ENCODE data around the gene WWC1. TPM values are rescaled to one million over a fixed set of nuclear protein-coding genes. Genes with fewer than 3 reads are reported as not detected.
A peak's percentile ranks its signal among the peaks of the same experiment; 100 is the strongest.

The WWC1 gene
- total RNA-seq, 2 donors from 2014 or later: 2.7 to 8.1 TPM

DNA sequence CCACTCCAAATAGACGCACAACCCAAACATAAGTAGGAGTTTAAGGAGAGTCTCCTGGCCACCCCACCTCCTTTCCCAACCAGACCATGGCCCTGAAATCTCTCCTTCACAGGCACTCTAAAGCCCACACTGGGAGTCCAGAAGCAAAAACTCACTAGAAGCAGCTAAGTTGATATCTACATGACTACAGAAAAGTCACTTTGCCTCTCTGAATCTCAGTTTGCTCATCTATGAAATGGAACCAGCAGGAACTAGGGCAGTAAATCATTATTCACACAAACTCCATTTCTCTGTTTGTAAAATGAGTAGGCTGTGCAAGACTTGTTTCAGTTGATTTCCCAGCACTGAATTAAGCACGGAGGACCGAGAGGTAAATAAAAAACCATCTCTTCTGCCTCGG is 4.1 kb upstream of the WWC1 start:
- no peak overlapping the region for H3K27ac ChIP-seq
- TF ChIP-seq, protein P1, sequence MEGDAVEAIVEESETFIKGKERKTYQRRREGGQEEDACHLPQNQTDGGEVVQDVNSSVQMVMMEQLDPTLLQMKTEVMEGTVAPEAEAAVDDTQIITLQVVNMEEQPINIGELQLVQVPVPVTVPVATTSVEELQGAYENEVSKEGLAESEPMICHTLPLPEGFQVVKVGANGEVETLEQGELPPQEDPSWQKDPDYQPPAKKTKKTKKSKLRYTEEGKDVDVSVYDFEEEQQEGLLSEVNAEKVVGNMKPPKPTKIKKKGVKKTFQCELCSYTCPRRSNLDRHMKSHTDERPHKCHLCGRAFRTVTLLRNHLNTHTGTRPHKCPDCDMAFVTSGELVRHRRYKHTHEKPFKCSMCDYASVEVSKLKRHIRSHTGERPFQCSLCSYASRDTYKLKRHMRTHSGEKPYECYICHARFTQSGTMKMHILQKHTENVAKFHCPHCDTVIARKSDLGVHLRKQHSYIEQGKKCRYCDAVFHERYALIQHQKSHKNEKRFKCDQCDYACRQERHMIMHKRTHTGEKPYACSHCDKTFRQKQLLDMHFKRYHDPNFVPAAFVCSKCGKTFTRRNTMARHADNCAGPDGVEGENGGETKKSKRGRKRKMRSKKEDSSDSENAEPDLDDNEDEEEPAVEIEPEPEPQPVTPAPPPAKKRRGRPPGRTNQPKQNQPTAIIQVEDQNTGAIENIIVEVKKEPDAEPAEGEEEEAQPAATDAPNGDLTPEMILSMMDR (IDR thresholded peaks at IDR 0.05): no peak
- peaks cover 0 to 6% of the 10 kb centered on the region in 2 donors for H3K4me1 ChIP-seq
- DNase-seq (ENCODE audit: low spot score): no peak
- H3K4me3 ChIP-seq: no peak overlapping the region
- H3K36me3 ChIP-seq: no peaks in the 10 kb centered on the region
- peaks cover 2 to 4% of the 10 kb centered on the region in 2 donors for H3K27me3 ChIP-seq
- peaks cover 0 to 15% of the 10 kb centered on the region in 2 donors for H3K9me3 ChIP-seq

DNA sequence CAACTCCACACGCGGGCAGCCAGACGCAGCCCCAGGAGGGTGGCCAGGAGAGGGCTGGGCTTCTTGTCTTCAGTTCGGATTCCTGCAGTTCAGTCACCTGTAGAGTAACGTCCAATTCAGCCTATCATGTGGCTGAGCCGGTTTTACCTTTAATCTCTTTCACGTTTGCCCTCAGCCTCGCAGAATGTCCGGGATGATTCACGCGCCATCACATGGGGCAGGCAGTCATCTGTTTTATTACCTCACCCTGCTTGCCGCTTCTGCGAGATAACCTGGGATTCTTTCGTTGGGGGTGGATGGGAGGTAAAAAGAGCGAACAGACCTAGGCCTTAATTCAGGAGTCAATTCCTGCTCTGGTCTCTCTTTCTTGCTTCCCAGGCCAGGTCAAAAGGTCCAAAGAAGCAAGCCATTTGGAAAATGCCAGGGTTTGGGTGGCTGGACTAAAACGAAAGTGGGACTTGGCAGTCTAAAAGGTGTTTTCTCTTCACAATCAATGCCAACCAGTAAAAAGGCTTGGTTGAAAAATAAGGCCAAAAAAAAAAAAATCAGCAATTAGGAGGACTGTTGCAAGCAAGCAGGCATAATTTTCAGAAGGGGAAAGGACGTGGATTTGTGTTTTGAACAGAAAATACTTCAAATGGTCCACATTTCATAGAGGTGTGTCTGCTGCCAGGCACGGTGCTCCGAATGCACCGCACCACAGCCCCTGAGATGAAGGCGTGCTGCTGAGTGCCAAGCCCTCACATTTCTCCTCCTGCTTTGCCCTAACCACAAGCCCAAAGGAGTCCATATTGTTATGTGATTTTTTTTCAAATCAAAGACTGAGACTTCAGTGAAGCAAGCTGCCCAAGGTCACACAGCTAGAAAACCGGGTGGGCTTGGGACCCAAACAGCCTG is 2.8 kb upstream of the WWC1 start:
- Histone ChIP-seq H3K27ac (no peak overlapping the region), H3K4me3 (no peak overlapping the region), H3K9me3 (peaks cover 0 to 15% of the 10 kb centered on the region in 2 donors), H3K36me3 (no peaks in the 10 kb centered on the region), H3K27me3 (peaks cover 5 to 8% of the 10 kb centered on the region in 2 donors), H3K4me1 (peaks cover 0 to 8% of the 10 kb centered on the region in 2 donors)
- no peak for DNase-seq (ENCODE audit: low spot score)
- TF ChIP-seq, protein P1 (IDR thresholded peaks at IDR 0.05): no peak

DNA sequence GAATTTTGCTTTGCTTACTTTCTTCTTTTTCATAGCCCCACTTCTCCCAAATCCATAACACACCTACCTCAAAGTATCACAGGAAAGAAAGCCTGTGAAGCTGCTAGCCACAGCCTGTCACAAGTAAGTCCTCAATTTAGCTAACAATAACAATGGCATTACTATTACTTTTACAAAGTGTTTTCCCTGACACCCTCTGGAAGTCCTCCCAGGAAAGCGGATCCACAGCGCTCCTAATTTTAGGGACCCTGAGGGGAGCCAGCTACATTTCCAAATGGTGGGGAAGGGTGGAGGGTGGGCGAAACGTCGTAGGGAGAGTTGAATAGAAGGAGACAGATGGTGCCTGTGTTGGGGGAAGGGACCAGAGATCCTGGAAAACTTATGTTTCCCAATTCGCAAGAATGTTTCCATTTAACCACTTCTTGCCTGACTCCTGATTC is 523 bp upstream of the WWC1 start:
- Histone ChIP-seq H3K4me3 (peak overlapping the region; percentile 33 to 51), H3K36me3 (no peaks in the 10 kb centered on the region), H3K4me1 (peaks cover 0 to 8% of the 10 kb centered on the region in 2 donors), H3K27me3 (peaks cover 5 to 8% of the 10 kb centered on the region in 2 donors), H3K27ac (no peak overlapping the region), H3K9me3 (no peaks in the 10 kb centered on the region)
- no peak for DNase-seq (ENCODE audit: low spot score)
- TF ChIP-seq, protein P1 (IDR thresholded peaks at IDR 0.05): no peak

DNA sequence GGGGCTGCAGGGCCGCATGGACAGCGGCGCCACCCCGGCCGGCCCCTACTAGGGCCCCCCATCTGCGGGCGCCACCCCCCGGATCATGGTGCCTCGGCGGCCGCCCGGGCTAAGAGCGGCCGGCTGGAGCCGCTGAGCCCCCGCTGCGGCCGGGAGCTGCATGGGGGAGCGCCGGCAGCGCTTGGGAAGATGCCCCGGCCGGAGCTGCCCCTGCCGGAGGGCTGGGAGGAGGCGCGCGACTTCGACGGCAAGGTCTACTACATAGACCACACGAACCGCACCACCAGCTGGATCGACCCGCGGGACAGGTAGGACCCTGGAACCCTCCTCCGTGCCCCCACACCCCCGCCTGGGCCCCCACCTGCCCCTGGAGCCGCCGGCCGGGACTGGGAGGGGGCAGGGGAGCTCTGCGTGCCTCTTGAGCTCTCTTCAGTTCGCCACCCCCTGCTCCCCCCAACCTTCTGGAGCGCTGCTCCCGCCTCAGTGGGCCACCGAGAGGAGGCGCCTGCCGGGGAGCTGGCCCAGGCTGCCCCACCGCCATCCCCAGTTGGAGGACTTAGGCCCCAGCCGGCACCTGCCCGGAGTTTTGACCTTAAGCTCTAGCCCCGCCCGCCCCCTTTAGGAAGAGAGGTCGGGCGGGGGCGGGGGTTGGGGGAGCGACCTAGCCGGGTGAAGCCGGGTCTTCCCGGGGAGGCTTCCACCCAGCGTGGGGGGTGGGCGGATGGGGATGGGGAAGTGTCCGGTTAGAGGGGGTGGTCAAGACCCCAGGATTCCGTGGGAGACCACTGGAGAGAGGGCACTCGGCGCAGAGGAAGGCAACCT is 730 bp downstream of the WWC1 start:
- no peaks in the 10 kb centered on the region for H3K36me3 ChIP-seq

More for the DNA sequence above, 730 bp downstream of the WWC1 start:
- TF ChIP-seq, protein P1 (IDR thresholded peaks at IDR 0.05): no peak
- Histone ChIP-seq H3K27me3 (peaks cover 5 to 8% of the 10 kb centered on the region in 2 donors), H3K4me1 (peaks cover 0 to 8% of the 10 kb centered on the region in 2 donors), H3K9me3 (no peaks in the 10 kb centered on the region), H3K4me3 (peak overlapping the region in 1 of 2 donors; percentile 51), H3K27ac (no peak overlapping the region)
- DNase-seq (ENCODE audit: low spot score): no peak

Data from right atrium auricular region (tissue), 2 donors.